Measurements from ENCODE around the gene C5orf46. TPM values are rescaled to one million over a fixed set of nuclear protein-coding genes. Genes with fewer than 3 reads are reported as not detected.

Gene C5orf46
- total and polyA plus RNA-seq, 2 of the 13 experiments (the other 11 are each of a cell fraction or from before 2014, with no cell fraction given), result not detected

DNA sequence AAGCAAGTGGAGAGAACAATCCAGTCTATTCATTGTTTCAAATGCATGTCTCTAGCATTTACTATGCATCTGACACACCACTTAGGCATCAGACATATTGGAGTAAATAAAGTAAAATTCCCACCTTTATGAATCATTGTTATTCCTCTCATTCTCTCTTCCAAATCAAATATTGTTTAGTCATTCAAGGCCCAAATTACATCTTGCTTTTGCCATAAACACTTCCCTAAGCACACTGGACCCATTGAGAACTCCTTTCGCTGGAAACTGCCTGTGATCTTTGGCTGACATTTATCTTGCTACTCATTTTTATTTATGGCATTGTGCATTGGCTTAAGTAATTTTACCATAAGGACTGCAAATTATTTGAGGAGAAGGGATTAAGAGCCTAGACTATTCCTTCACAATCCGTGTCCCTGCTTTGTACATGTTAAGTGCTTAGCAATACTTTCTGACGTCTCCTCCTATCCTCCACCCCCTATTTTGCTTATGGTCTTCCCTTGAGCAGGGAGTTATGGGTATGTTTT is 7.4 kb downstream of the C5orf46 start (continued):
- TF ChIP-seq, protein P1, sequence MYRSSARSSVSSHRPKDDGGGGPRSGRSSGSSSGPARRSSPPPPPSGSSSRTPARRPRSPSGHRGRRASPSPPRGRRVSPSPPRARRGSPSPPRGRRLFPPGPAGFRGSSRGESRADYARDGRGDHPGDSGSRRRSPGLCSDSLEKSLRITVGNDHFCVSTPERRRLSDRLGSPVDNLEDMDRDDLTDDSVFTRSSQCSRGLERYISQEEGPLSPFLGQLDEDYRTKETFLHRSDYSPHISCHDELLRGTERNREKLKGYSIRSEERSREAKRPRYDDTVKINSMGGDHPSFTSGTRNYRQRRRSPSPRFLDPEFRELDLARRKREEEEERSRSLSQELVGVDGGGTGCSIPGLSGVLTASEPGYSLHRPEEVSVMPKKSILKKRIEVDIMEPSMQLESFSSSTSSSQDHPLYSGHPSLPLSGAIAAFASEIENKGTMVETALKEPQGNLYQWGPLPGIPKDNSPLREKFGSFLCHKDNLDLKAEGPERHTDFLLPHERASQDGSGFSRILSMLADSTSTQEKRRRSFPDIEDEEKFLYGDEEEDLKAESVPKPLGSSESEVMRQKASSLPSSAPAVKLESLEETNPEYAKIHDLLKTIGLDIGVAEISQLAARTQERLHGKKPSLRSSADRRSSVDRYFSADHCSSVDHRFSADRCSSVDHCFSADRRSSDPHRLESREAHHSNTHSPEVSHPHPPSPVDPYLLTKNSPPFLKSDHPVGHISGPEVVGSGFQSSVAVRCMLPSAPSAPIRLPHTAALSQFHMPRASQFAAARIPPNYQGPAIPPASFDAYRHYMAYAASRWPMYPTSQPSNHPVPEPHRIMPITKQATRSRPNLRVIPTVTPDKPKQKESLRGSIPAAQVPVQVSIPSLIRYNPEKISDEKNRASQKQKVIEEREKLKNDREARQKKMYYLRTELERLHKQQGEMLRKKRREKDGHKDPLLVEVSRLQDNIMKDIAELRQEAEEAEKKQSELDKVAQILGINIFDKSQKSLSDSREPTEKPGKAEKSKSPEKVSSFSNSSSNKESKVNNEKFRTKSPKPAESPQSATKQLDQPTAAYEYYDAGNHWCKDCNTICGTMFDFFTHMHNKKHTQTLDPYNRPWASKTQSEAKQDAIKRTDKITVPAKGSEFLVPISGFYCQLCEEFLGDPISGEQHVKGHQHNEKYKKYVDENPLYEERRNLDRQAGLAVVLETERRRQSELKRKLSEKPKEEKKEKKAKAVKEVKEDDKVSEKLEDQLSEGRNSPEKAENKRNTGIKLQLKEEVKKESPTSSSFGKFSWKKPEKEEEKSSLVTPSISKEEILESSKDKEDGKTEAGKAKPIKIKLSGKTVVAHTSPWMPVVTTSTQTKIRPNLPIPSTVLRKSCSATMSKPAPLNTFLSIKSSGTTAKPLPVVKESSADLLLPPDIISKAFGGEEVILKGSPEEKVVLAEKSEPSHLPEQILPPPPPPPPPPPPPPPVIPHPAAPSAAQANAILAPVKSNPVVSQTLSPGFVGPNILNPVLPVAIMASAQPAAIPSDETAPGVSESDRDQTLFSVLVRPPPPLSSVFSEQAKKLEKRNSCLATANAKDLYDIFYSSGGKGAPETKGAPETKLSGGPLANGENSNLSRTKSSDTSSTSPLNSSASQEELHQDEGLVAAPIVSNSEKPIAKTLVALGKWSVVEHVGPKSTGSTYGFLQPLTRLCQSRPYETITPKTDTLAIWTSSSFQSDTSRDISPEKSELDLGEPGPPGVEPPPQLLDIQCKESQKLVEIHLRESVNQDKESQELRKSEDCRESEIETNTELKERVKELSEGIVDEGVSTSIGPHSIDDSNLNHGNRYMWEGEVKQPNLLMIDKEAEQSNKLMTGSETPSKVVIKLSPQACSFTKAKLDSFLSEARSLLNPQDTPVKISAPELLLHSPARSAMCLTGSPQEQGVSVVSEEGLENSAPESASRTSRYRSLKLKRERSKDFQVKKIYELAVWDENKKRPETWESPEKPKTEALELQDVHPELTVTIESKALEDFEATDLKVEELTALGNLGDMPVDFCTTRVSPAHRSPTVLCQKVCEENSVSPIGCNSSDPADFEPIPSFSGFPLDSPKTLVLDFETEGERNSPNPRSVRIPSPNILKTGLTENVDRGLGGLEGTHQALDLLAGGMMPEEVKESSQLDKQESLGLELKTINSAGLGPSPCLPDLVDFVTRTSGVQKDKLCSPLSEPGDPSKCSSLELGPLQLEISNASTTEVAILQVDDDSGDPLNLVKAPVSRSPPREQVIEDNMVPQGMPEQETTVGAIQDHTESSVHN (CRISPR knock-in tag; IDR thresholded peaks at IDR 0.05), result no peak
- TF ChIP-seq, protein P2, sequence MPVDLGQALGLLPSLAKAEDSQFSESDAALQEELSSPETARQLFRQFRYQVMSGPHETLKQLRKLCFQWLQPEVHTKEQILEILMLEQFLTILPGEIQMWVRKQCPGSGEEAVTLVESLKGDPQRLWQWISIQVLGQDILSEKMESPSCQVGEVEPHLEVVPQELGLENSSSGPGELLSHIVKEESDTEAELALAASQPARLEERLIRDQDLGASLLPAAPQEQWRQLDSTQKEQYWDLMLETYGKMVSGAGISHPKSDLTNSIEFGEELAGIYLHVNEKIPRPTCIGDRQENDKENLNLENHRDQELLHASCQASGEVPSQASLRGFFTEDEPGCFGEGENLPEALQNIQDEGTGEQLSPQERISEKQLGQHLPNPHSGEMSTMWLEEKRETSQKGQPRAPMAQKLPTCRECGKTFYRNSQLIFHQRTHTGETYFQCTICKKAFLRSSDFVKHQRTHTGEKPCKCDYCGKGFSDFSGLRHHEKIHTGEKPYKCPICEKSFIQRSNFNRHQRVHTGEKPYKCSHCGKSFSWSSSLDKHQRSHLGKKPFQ (CRISPR knock-in tag; IDR thresholded peaks at IDR 0.05; ENCODE audit: insufficient replicate concordance), result no peak
- TF ChIP-seq ZNF441 (CRISPR knock-in tag; IDR thresholded peaks at IDR 0.05; ENCODE audit: borderline replicate concordance) (no peak), ZNF737 (CRISPR knock-in tag; IDR thresholded peaks at IDR 0.05; ENCODE audit: borderline replicate concordance) (no peak), FOSL1 (CRISPR knock-in tag; IDR thresholded peaks at IDR 0.05; ENCODE audit: borderline replicate concordance) (no peak), ZNF660 (CRISPR knock-in tag; IDR thresholded peaks at IDR 0.05; ENCODE audit: borderline replicate concordance, low read depth) (no peak)

All from HepG2 (cell line).